ENCODE results near the gene PLA2G12A.
A peak's percentile ranks its signal among the peaks of the same experiment; 100 is the strongest.

The PLA2G12A gene

DNA sequence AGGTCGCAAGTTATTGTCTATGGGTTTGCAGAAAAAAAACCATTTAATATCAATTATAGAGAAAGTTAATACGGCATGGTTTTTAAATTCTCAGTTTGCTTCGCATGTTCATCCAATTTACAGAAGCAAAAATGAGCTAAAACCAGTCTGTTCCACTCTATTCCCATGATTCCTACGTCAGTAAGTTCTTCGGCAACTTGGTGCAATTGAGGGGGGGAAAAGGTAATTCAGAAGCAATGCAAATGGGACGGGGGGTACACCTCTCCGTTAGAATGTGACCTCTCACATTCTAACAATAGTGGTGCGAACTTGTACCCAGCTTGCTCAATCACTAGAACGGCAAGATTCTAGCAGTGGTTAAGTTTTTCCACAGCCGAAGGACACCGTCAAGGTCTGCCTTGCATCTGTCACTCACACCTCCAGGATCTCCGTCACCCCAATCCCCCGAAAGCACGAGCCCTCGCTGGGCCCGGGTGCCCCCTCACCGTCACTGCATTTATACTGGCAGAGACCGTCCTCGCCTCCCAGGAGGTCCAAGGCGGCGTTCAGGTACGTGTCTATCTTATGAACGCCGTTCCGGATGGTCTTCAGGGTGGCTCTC lies 653 bp downstream of the PLA2G12A start:
- DNase-seq (ENCODE audit: low read depth in 2 of 2): peak in 1 of 2 donors; percentile 16

- no peak for DNase-seq (ENCODE audit: low read depth in 2 of 2)
Observed at GRCh38 chr4:109728385-109728784, 1.5 kb downstream of the PLA2G12A start.

DNA sequence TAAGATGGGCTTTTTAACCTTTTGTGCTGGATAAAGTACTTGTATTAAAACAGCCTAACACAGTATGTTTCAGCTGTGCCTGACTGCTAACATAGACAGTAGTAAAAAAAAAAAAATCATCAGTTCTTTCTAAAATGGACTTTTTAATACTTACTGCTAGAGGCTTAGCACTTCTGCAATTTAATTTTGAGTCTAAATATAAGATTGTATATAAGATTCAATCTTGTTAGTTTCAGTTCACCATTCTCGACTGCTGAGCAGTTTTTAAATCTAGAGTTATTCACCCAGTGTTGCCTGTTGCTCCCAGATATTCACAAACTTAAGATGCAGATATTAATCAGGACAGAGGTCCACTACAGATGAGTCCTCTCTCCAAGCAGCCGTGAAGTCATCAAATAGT lies 6.8 kb downstream of the PLA2G12A start:
- no peak for DNase-seq (ENCODE audit: low read depth in 2 of 2)

DNA sequence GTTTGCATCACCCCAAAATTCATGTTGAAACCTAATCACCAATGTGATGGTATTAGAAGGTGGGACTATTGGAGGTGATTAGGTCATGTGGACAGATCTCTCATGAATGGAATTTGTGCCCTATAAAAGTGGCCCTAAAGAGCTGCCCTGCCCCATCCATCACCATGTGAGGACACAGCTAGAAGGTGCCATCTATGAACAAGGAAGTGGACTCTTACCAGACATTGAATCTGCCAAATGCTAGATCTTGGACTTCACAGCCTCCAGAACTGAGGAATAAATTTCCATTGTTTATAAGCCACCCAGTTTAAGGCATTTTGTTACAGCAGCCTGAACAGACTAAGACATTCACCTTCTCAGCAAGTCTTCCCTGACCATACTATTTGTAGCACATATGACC lies 7.5 kb downstream of the PLA2G12A start:
- DNase-seq (ENCODE audit: low read depth in 2 of 2): no peak

- no peak for DNase-seq (ENCODE audit: low read depth in 2 of 2)
Observed at GRCh38 chr4:109721033-109721432, 8.8 kb downstream of the PLA2G12A start.

- no peak for DNase-seq (ENCODE audit: low read depth in 2 of 2)
Observed at GRCh38 chr4:109719604-109720003, 10.3 kb downstream of the PLA2G12A start.

GRCh38 chr4:109718759-109719158 lies 11.1 kb downstream of the PLA2G12A start:
- DNase-seq (ENCODE audit: low read depth in 2 of 2): no peak

GRCh38 chr4:109713500-109713899 lies 16.4 kb downstream of the PLA2G12A start:
- DNase-seq (ENCODE audit: low read depth in 2 of 2): no peak

GRCh38 chr4:109708990-109709389 lies 20.9 kb downstream of the PLA2G12A start:
- no peak for DNase-seq (ENCODE audit: low read depth in 2 of 2)

DNA sequence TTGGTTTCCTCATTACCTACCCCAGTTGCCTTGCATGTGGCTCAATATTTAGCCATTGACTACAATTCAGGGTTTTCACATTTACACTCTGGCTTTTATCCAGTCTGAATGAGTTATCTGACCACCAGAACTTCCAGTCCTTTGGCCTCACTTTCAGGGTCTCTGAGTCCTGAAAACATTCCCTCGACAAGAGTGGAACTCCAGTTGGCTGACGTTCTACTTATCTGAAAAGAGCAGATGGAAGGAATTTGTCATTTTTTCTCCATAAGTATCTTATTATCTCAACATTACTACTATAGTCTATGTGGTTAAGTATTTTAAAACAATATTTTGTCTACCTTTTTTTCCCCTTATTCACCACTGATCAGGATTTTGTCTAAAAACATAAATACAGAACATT lies 21.4 kb downstream of the PLA2G12A start:
- no peak for DNase-seq (ENCODE audit: low read depth in 2 of 2)

DNA sequence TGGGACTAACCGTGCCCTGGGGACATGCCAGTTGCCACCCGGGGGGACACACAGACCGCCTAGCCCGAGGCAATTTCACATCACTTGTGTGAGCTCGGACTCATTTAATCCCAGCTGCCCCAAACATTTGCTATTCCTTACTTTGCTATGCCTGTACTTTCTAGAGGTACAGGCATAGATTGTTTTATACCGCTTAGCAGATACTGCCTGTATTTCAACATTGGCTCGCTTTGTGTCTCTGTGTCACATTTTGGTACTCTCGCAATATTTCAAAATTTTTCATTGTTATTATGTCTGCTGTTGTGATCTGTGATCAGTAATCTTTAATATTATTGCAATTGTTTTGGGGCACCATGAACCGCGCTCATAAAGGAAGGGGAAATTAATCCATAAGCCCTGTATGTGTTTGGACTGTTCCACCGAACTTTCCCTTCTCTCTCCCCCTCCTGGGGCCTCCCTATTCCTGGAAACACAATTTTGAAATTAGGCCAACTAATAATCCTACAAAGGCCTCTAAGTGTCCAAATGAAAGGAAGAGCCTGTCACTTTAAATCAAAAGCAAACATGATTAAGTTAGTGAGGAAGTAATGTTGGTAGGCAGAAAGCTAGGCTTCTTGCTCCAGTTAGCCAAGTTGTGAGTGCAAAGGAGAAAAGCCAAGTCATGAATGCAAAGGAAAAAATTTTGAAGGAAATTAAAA lies 26.1 kb downstream of the PLA2G12A start:
- DNase-seq (ENCODE audit: low read depth in 2 of 2): no peak

GRCh38 chr4:109702950-109703663 lies 26.8 kb downstream of the PLA2G12A start, which contains the start of gene CASP6:
Gene CASP6 (minus strand): TSS chr4:109703445. CDS start chr4:109703395, 50 bp downstream.
- DNase-seq (ENCODE audit: low read depth in 2 of 2): peak; percentile 59 to 61

GRCh38 chr4:109701566-109702410 lies 28.1 kb downstream of the PLA2G12A start:
- DNase-seq (ENCODE audit: low read depth in 2 of 2): no peak

GRCh38 chr4:109699553-109700225 lies 30.2 kb downstream of the PLA2G12A start:
- DNase-seq (ENCODE audit: low read depth in 2 of 2): no peak

DNA sequence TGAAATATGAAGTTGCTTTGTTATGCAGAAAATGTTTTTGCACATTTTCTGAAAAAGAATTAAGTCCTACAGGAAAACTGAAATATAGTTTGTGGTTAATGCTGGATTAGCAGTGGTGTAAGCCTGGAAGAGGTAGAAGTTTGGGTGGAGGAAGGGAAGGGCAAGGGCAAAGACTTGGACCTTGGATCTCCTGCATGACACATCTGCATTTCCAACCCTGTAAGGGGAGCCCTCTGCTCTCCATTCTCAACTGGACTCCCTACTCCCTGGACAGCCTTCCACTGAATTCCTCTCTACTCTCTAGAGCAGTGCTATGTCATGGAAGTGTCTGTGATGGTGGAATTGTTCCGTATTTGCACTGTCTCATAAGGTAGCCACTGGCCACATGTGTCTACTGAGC lies 31.2 kb downstream of the PLA2G12A start:
- no peak for DNase-seq (ENCODE audit: low read depth in 2 of 2)

DNA sequence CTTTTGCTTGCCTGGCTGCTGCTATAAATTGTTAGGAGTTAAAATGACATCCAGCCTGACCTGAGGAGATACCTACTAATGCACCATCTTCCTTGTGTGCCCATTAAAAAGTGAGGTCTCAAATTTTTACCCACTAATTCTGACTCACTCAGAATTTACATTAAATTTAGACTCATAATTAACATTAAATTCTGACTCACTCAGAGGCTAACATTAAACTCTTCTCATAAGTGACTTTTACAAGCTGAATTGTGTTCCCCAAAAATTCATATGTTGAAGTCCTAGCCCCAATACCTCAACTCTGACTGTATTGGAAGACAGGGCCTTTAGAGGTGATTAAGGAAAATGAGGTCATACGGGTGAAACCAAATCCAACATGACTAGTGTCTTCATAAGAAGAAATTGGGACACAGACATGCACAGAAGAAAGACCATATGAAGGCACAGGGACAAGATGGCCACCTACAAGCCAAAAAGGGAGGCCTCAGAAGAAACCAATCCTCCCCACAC lies 38.4 kb downstream of the PLA2G12A start:
- DNase-seq (ENCODE audit: low read depth in 2 of 2): no peak

DNA sequence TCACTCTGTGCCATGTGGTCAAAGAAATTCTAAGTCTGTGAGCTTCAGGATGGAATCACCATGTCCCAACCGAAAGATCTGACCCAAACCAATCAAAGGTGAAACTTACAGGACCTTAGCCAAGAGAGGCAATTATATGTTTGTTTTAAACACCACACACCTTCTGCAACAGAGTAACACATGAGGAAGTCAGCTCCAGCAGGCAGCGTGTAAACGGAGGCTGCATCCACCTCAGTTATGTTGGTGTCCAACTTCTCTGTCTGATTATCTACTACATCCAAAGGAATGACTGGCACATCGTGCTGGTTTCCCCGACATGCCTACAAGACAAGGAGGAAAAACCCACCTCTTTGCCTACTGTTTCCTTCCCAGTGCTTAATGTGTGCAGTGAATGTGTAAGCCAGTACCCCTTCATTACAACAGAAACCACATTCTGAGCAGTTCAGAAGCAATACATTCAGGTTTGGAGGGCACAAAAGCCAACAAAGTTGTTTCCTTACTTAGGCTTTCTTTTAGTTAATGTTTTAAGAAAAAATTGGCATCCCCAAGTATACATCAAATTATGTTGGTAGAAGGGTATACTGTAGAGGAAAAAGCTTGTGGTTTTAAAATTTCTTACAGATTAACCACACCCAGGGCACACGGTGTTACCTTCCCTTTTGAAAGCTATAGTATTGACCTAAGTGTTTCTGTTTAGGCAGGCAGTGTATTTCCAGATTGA lies 39.0 kb downstream of the PLA2G12A start:
- no peak for DNase-seq (ENCODE audit: low read depth in 2 of 2)

DNA sequence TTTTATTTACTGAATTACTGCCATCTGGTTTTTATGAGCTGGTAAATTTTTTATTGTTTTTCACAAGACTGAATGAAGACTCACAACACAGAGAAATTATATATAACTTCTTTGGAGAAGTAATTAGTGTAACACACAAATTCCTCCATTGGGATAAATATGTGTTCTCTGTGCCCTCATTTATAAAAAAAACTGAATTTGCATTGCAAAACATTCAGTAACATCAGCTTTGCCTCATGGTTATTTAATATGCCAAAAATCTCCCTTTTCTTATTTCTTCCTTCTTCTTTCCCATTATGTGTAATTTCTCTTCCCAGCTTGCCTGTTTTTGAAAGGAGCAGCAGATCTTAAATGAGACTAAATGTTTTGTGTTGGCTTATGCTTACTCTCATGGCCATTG lies 45.1 kb downstream of the PLA2G12A start:
- no peak for DNase-seq (ENCODE audit: low read depth in 2 of 2)

DNA sequence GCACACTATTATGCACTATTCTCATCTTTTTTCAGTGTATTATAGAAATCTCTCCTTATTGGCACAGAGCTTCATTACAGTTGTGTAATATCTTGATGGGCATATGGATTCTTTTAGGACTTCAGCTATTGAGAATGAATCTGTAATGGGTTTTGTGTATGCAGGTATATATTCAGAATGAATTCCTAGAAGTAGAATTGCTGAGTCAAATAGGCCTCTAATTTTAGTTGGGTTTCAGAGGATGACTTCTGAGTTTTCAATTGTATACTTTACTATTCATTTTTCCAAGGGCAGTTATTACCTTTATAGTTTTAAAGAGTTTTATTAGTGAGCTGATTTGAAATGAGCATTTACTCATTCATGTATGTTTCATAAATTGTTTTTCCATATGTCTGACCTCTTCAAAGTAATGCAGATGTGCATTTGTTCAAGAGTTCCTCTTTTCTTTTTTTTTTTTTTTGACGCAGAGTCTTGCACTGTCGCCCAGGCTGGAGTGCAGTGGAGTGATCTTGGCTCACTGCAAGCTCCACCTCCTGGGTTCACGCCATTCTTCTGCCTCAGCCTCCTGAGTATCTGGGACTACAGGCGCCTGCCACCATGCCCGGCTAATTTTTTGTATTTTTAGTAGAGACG lies 46.1 kb downstream of the PLA2G12A start:
- no peak for DNase-seq (ENCODE audit: low read depth in 2 of 2)

DNA sequence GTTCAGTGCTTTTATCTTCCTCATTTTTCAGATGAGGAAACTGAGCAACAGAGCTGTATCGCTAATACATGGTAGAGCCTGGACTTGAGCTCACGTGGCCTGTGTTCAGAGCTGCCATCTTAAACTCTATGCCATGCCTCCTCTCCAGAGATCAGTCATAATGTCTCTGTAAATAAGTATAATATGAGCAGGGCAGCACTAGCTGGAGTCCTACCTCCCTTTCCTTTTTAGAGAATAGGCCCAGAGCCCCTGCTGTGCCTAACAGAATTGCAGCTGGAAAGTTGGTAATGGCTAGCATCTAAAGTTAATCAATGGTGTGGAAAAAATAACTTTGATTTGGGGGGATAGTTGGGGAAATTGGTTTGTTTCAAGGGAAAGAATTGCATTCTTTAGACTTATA lies 47.0 kb downstream of the PLA2G12A start:
- DNase-seq (ENCODE audit: low read depth in 2 of 2): no peak

Measured in stimulated activated CD4-positive, alpha-beta T cell treated with anti-CD3 and anti-CD28 coated beads, Interleukin-1b, Interleukin-23, amount 100 ng/mL, for 4 hours (primary cell).